Measurements from ENCODE around the gene PSRC1.

DNA sequence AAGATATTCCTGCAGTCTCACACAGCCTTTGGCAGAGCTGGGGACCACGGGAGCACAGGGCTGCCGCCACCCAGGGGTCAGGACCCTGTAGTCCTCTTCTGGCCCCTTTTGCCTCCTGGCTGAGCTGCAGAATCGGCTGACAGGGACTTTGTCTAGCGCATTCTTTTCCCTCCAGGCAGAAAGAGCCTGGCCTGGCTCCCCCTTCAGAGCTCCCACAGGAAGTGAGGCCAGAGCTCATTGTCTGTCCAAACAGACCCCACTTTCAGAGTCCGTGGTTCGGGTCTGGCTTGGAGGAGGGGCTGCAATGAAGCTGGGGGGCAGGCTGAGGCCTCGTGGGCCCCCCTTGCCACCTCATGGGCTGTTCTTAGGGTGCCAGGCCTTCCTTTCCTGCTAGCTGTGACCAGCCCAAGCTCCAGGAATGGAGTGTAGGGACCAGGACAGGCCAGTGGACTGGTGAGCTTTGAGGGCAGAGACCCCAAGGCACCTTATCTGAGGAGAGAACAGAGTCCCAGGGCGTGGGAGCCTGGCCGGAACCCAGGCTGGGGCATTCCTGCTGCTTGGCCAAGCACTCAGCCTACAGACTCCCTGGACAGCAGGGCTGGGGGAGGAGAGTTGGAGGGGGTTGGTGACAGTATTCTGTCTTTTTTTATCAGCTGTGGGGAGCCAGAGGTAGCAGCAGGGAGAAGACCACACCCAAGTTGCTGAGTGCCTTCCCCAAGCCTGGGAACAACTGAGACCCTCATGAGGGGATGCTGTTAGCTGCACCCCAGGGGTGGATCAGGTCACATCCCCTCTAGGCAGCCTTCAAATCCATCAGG, 28.9 kb downstream of the PSRC1 start:
- TF ChIP-seq, protein P1, sequence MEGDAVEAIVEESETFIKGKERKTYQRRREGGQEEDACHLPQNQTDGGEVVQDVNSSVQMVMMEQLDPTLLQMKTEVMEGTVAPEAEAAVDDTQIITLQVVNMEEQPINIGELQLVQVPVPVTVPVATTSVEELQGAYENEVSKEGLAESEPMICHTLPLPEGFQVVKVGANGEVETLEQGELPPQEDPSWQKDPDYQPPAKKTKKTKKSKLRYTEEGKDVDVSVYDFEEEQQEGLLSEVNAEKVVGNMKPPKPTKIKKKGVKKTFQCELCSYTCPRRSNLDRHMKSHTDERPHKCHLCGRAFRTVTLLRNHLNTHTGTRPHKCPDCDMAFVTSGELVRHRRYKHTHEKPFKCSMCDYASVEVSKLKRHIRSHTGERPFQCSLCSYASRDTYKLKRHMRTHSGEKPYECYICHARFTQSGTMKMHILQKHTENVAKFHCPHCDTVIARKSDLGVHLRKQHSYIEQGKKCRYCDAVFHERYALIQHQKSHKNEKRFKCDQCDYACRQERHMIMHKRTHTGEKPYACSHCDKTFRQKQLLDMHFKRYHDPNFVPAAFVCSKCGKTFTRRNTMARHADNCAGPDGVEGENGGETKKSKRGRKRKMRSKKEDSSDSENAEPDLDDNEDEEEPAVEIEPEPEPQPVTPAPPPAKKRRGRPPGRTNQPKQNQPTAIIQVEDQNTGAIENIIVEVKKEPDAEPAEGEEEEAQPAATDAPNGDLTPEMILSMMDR (conservative IDR thresholded peaks at IDR 0.05; ENCODE audit: low read length) = 0 out of 2 replicates have a peak, but pooled peaks have one; percentile 29
- TF ChIP-seq EZH2phosphoT487 (IDR thresholded peaks at IDR 0.05; ENCODE audit: borderline replicate concordance, low read depth, low read length) = no peak

Data from OCI-LY7 (cell line).